ENCODE results near the gene RAD18.

GRCh38 chr3:8886546-8886945 lies 76.7 kb downstream of the RAD18 start:
- TF ChIP-seq, protein P1, sequence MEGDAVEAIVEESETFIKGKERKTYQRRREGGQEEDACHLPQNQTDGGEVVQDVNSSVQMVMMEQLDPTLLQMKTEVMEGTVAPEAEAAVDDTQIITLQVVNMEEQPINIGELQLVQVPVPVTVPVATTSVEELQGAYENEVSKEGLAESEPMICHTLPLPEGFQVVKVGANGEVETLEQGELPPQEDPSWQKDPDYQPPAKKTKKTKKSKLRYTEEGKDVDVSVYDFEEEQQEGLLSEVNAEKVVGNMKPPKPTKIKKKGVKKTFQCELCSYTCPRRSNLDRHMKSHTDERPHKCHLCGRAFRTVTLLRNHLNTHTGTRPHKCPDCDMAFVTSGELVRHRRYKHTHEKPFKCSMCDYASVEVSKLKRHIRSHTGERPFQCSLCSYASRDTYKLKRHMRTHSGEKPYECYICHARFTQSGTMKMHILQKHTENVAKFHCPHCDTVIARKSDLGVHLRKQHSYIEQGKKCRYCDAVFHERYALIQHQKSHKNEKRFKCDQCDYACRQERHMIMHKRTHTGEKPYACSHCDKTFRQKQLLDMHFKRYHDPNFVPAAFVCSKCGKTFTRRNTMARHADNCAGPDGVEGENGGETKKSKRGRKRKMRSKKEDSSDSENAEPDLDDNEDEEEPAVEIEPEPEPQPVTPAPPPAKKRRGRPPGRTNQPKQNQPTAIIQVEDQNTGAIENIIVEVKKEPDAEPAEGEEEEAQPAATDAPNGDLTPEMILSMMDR (IDR thresholded peaks at IDR 0.05), result no peak
- TF ChIP-seq POLR2AphosphoS5 (IDR thresholded peaks at IDR 0.05), result no peak
